GM21526 (cell line): ENCODE results near the gene TPO.
"Not testable (repeated sequence)": the region's sequence is repeated elsewhere in the genome, so short reads cannot be mapped to it uniquely, and the experiment has no call there.

Experiments used
- ATAC-seq: cut with Tn5 transposase; IDR thresholded peaks from one replicate; pipeline ENCODE4 v1.9.1; 2021; ENCODE audit warnings: moderate library complexity; ENCODE audit not compliant: unreplicated experiment, low FRiP score

The TPO gene

DNA sequence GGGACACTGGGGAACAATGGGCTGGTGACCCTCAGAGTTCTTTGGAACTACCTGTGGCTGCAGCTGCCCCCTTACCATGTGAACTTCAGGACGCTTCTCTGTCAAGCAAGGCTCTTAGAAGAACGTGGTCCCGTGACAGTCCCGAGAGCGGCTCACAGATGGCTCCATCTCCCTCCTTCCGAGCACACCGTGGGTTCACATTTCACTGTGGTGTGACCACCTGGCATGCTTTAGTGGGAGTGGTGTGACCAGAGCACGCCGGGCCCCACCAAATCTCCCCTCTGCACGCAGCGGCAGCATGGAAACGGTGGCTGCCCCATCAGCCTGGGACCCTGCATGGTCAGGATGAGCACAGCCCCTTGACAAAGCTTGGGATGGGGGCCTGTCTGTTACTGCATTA is 9.7 kb upstream of the TPO start:
- ATAC-seq, result no peak

DNA sequence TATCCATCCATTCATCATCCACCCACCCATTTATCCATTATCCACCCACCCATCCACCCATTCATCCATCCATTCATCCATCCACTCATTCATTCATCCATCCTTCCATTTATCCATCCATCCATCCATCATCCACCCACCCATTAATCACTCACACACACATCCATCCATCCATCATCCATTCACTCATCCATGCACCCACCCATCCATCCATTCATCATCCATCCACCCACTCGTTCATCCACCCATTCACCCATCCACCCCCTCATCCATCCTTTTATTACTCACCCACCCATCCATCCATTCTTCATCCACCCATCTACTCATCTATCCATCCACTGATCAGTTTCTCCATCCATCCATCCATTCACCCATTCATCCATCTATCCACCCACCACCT is 8.1 kb upstream of the TPO start:
- ATAC-seq, result no peak

DNA sequence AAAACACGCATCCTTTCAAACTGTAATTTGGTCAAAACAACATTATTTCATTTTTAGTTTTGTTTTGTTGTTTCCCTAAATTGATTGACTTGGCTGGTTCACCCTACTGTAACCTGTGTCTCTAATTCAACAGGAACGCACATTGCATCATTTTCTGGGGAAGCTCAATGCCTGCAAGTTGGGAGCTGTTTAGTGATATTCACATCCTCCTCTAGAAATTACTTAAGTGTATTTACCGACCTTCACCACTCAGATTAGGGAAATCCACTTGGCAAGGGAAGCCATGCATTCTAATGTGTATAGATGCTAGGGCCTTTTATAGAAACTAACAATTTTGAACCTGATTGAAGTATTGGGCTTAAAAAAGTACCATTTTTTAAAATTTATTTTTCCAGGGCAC is 7.3 kb upstream of the TPO start:
- ATAC-seq, result no peak

DNA sequence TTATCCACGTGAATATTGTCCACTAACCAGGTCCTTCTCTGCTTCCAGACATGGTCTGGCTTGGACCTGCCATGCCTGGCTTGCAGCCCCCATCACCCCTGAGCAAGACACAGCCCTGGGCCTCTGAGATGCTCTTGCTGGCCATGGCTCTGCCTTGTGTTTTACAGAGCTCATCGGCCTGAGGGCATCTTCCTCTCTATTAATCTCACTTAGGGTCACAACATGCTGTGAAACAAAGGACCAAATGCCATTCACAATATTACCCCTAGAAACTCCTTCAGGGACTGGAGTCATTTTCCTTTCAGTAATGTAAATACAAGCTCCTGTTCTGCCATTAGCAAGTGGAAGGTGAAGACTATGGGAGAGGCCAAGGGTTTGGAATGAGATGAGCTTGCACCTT is 6.8 kb upstream of the TPO start:
- no peak for ATAC-seq

DNA sequence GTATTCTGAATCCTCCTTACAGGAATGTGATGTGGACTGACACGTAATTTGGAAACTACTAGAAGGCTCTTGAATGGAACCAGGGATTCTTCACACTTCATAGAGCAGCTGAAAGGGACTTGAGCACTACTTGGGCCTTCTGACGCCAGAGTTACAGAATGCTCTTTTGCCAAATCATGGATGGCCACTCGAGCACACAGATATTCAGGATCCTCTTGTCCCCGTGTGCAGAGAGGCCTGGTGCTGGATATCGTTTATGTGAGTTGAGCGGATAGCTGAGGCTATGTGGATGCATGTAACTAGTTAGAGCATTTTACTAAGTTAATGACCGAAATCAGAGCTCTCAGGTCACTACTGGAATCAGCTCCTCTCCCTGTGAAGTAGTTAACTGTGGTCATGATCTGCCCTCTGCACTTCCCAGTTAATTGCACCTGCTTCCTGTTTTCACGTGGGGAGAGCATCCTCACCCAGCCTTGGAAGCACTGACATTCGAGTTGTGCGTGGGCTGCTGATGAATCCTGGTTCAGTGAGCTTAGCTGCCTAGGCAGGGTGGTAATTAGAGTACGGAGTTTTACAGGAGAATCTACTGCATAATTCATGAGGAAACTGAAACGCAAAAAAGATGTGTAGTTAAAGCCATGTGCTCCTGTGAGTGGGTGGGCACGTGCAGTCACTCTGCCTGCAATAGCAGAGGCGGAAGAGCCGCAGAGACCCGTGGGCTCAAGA is 5.2 kb upstream of the TPO start:
- no peak for ATAC-seq

DNA sequence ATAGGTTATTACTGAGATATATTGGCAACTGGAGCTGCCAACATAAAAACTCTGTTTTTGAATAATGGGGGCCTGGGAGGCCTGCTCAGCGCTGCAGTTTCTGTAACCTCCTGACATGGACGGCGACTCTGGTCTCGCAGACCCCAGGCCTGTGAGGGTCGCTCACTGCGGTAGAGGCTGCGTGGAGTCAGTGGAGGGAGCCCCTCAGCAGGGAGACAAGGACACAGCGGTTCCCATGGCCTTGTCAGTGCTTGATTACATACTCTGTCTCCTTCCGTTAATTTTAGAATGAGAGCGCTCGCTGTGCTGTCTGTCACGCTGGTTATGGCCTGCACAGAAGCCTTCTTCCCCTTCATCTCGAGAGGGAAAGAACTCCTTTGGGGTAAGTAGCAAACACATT is 858 bp downstream of the TPO start:
- no peak for ATAC-seq

DNA sequence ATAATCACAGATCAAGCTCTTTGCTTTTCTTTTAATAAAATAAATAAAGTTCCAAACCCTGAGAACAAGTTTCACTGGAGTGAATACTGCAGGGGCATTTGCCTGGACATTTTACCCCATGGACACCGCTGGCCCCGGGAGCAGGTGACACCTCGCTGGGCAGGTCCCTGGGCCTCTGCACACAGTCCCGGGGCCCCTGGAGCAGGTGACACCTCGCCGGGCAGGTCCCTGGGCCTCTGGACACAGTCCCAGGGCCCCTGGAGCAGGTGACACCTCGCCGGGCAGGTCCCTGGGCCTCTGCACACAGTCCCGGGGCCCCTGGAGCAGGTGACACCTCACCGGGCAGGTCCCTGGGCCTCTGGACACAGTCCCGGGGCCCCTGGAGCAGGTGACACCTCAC is 1.6 kb downstream of the TPO start:
- not testable (repeated sequence) for ATAC-seq

DNA sequence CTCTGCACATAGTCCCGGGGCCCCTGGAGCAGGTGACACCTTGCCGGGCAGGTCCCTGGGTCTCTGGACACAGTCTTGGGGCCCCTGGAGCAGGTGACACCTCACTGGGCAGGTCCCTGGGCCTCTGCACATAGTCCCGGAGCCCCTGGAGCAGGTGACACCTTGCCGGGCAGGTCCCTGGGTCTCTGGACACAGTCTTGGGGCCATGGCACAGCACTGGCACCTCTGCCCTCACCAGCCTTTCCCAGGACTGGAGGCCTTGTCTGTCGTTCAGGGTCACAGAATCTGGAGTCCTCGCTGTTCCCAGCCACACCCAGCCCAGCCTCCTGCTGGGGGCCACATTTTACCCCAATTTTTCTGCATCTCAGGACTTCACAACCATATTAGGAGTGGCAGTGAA is 2.2 kb downstream of the TPO start:
- no peak for ATAC-seq

DNA sequence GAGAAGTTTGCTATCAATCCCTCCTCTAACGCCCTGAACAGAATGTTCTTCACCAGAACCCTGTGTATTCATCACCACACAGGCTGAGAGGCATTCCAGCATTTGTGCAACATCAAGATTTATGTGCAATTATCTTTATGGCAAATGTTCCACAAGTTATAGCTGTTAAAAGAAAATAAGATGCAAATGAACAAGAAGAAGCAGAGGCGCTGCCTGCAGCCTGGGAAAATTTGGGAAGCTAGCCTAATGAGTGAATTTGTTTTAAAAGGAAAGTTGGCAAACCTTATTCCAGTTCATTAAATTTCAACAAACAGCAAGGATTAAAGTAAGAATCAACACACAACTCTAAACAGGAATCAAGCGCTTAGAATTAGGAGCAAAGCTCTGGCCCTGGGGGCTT is 5.3 kb downstream of the TPO start:
- no peak for ATAC-seq

DNA sequence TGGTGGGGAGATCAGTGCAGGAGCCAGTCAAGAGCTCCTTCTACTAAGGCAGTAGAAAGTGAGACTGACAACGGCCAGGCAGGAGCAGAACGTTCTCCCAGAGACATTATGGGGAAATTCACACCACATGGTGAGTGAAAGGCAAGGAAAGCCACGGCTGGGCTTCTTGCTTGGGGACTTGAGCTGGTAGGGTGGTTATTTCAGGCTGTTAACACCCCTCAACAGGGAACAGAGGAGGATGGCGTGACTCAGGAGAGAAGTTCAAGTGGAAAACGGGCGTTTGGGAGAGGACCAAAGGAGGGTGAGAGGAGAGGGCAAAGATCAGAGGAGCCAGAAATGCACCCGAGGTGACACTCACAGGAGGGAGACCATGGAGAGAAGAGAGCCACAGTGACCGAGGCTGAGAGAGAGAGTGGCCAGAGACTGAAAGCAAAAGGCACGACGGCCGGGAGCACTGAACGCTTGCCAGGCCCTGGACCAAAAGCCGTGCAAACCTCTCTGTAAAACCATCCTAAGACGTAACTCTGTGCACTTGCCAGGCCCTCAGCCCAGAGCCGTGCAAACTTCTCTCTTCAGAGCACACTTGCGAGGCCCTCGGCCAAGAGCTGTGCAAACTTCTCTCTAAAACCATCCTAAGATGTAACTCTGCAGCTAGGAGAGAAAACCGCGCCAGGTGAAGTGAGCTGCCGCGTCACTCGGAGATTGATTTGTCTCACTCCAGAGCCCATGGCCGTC is 7.7 kb downstream of the TPO start:
- no peak for ATAC-seq

DNA sequence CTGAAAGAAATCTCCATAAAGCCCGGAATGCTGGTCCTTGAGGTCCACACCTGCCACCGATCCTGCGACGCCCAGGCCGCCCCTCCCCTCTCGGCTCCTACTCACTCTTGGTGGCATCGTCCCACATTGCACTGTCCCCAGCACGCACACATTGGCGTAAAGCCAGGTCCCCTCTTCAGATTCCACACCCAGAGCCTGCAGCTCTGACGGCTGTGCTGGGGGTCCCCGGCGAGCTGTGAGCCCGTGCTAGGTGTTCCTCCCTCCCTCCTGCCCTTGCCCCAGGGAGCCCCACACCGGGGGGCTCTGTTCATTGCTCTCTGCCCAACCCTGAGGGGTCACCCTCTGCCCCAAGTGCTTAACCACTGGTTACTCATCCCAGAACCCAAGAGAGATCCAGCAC is 8.5 kb downstream of the TPO start:
- no peak for ATAC-seq

DNA sequence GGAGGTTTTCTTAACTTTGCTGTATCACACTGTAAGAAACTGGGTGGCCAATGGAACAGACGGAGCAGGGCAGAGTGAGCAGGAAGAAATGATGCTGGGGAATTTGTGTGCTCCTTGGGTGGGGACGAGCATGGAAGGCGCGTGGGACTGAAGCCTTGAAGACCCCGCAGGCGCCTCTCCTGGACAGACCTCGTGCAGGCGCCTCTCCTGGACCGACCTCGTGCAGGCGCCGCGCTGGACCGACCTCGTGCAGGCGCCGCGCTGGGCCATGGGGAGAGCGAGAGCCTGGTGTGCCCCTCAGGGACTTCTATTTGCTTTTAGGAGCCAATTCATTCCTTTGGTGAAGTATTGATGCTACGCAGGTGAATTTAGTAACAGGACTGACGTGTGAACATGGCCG is 8.9 kb downstream of the TPO start:
- ATAC-seq, result no peak

DNA sequence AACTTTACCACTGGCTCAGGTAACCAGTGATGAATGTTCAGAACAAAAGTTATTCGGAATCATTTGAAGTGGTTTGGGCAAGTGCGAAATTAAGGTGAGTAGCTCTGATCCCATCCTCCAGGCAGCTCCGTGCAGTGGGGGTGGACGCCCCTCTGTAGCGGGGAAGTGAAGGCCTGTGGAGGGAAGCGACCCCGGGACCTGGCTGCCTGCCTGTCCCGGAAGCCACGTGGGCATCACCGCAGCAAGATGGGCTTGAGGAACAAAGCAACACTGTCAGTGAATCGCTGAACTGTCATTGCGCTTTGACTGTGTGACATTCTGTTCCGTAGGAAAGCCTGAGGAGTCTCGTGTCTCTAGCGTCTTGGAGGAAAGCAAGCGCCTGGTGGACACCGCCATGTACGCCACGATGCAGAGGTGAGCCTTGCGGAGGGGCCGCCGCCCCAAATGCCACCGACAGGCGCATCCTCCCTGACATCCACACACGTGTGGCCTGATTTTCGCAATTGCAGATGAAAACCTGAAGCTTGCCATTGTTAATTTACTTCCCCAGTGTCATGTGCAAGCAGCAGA is 9.5 kb downstream of the TPO start:
- ATAC-seq, result no peak

DNA sequence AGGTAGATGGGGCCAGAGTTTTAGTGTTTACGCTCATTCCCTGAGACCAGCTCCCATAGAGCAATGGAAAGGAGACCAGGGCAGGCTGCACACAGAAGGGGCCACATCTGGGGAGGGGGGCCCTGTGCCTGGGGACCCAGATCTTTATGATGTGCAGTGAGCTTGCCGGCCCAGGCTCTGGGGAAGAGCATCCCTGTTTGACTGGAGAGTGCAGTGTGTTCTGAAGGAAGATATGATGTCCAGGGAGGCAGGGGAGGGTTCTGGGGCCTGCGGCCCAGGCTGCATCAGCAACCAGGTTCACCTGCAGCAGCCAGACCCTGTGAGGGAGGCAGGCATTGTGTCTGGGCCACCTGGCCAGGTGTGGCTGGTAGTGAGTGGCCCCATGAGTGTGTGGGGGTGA is 13.8 kb downstream of the TPO start:
- no peak for ATAC-seq

DNA sequence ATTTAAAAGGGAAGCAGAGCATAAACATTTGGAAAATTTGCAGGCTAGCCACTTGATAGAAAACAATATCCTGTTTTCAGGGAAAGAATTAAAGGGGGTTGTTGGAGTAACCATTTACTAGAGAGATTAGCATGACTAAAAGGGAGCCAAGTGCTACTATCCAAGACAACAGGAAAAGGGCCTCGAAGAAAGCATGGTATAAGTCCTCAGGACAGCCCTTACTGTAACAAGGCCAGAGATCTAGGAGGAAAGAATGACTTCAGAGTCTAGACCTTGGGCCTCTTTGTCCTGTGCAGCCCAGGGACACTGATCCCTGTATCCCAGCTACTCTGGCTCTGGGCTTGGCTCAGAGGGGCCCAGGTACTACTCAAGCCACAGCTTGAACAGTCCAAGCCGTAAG is 16.6 kb downstream of the TPO start:
- ATAC-seq, result no peak

DNA sequence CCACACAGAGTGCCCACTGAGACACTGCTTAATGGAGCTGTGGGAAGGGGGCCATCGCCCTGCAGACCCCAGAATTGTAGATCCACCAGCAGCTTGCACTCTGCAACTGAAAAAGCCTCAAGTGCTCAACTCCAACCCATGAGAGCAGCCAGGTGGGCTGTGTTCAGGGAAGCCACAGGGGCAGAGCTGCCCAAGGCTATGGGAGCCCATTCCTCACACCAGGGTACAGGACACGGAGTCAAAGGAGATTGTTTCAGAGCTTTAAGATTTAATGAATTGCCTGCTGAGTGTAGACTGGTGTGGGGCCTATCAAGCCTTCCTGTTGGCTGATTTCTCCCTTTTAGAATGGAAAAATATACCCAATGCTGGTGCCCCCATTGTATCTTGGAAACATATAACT is 17.2 kb downstream of the TPO start:
- no peak for ATAC-seq

DNA sequence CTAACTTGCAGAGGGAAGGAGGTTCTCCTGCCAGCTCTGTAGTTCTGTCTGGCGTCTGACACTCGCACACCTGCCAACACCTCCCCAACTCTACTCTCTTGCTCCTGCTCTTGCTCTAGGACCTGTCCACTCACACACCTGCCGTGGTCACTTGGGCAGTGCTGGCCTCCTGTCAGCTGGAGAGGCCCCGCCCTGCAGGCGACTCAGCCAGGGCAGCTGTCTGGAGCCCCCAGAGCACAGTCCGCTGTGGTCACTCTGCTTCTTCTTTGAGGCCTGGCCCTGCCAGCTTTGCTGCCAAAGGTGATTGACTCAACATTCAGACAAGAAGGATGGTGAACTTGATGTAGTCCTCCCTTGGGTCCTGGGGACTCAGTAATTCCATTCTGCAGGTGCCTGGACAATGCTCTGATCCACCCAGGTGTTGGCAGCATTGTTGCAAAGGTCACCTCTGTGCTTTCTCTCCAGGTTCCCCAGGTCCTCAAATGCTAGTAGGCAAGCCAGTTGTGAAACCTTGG is 18.7 kb downstream of the TPO start:
- no peak for ATAC-seq

DNA sequence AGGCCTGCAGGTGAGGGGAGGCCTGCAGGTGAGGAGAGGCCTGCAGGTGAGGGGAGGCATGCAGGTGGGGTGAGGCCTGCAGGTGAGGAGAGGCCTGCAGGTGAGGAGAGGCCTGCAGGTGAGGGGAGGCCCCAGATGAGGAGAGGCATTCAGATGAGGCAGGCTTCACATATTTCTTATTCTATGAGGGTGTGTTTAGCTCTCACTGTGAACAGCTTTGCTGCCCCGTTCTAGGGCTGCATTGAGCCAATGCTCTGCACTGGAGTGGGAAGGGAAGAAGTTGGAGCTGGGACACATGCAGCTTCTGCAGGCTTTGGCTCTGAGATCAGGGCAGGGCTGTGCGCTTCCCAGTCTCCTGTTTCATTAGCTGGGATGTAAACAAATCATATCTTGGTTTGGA is 19.5 kb downstream of the TPO start:
- no peak for ATAC-seq

DNA sequence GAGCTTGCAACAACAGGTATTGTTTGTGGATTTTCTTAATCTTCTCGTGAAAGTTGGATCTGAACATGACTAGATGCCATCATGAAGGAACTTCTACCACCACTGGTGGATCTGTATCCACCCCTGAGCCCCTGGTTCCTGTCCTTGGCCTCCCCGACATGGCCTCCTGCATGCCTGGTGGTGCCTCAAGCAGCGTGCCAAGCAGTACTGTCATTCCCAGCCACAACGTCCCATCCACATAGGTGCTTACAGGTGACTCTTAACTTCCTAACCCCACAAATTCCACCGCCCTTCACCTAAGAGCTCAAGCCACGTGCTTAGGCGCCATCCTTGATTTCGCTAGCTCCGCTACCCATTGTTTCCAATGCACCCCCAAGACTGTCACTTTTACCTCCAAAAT is 23.1 kb downstream of the TPO start:
- ATAC-seq, result no peak

DNA sequence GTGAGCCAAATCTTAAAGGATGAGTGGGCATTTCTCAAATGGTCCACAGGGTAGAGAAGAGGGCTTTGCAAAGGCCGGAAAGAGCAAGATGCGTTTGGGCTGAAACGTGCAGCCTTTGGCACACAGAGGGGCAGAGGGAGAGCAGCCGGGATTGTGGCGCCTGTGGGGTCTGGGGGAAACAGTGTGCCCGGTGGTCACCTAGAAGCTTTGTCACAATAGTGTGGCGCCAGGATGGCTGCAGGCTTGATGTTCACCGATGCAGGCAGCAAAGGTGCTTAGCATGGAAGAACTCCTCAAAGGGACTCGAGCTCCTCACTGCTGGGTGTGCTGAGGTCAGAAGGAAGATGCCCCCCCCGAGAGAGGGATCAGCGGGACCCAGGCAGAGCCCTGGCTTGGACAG is 23.8 kb downstream of the TPO start:
- ATAC-seq, result no peak

DNA sequence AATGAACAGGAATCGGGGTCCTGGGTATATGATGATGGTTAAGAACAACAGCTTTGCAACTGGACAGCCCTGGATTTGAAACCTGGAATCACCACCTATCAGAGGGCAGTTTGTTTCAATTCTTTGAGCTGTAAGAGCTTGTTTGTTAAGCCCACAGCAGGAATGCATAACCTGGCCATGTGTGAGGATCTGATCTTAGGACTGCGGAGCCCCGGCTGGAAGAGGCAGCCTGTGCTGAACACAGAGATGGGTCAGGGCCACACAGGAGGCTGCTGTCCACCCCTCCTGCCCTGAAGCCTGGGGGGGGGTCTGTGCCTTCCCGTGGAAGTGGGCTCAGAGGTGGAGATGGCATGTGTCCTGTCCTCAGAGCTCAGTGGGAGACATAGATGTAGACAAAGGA is 24.3 kb downstream of the TPO start:
- ATAC-seq, result no peak

DNA sequence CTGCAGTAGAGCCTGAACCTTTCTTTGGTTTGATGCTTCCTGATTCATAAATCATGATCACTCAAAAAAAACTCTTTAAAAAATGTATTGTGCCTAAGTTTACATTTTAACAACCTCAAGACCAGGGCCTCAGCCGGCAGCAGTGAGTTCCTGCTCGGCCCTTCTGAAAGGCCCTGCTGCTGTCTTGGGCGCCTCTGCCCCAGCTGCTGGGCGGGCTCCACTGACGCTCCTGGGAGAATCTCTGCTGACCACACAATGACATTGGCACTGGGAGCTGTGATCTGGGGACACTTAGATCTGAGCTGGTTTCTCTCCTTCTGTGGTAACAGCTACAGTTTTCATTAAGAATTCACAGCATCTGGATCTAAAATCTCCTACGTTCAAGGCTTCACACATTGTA is 25.7 kb downstream of the TPO start:
- ATAC-seq, result no peak
